Endothelial cell of umbilical vein (primary cell): ENCODE measurements around the gene PALM. TPM values are rescaled to one million over a fixed set of nuclear protein-coding genes. Genes with fewer than 3 reads are reported as not detected.

ENCODE experiments used
- BruUV-seq: library from RNA; stranded (reverse); fragments of 400-500 nt; replicated peaks from 2 replicates; lab custom pipeline; 2021; lab: Mats Ljungman, UMichigan
- CTCF ChIA-PET: fragments of 300-600, 350-600 bp; sonication (Branson Sonifier 250); formaldehyde crosslinking; loops from one replicate; lab custom pipeline; 2021; ENCODE audit warnings: antibody characterized with exemption, inconsistent platforms; lab: Charles Lee
- POLR2A ChIA-PET: fragments of 300-600, 350-600 bp; sonication (Branson Sonifier 250); formaldehyde crosslinking; loops from one replicate; lab custom pipeline; 2021; ENCODE audit warnings: antibody characterized with exemption, inconsistent platforms; lab: Charles Lee
- DNase-seq: peaks from one replicate; pipeline ENCODE4 v3.0.0-alpha.2; 2011; ENCODE audit warnings: low read depth, low spot score
- FAIRE-seq: peaks from 2 replicates; lab custom pipeline; 2011; peaks lifted over from hg19 to GRCh38; lab: Jason Lieb, UNC
- H2AFZ ChIP-seq: 2 replicates; pipeline ENCODE4 v1.6.0; 2012; ENCODE audit warnings: low read depth, low read length, control low read depth, inconsistent platforms
- H3K27ac ChIP-seq: 2 replicates; pipeline ENCODE4 v1.5.1; 2011; ENCODE audit warnings: low read depth, mild to moderate bottlenecking, control low read depth, low read length, moderate library complexity; ENCODE audit not compliant: insufficient read depth
- H3K27me3 ChIP-seq, 2 experiments: 2 replicates each; pipeline versions ENCODE4 v1.6.0 to v1.6.1; 2011; ENCODE audit warnings: low read length in 2 of 2, mixed read lengths in 1 of 2; ENCODE audit not compliant: control insufficient read depth in 2 of 2, insufficient read depth in 2 of 2
- H3K36me3 ChIP-seq, 2 experiments: 2 replicates in 1 of 2; 3 replicates in 1 of 2; pipeline ENCODE4 v1.5.1; 2011; ENCODE audit warnings: low read length in 2 of 2, mild to moderate bottlenecking in 1 of 2, moderate library complexity in 1 of 2; ENCODE audit not compliant: control insufficient read depth in 2 of 2, insufficient read depth in 2 of 2; ENCODE audit errors: extremely low read depth in 1 of 2
- H3K4me1 ChIP-seq: 3 replicates; pipeline ENCODE4 v1.5.1; 2011; ENCODE audit warnings: mild to moderate bottlenecking, low read length; ENCODE audit not compliant: control insufficient read depth, insufficient read depth; ENCODE audit errors: extremely low read depth
- H3K4me2 ChIP-seq: 2 replicates; pipeline ENCODE4 v1.6.1; 2011; ENCODE audit warnings: low read length, control low read depth, mixed read lengths; ENCODE audit not compliant: insufficient read depth
- H3K4me3 ChIP-seq, 3 experiments: fragments of 200-600 bp in 1 of 3; sonication (generic), shearing (Covaris generic) in 1 of 3; replicated peaks in 1 of 3; 2 replicates each; pipeline ENCODE4 v1.5.1; 2011 to 2016; ENCODE audit warnings: control low read depth in 3 of 3, low read length in 3 of 3, mild to moderate bottlenecking in 2 of 3, inconsistent platforms in 1 of 3, low read depth in 1 of 3, moderate library complexity in 1 of 3; ENCODE audit not compliant: insufficient read depth in 1 of 3
- H3K79me2 ChIP-seq: 2 replicates; pipeline ENCODE4 v1.6.0; 2012; ENCODE audit warnings: low read length, inconsistent platforms; ENCODE audit not compliant: control insufficient read depth, insufficient read depth
- H3K9ac ChIP-seq: replicated peaks from 2 replicates; pipeline ENCODE3; 2011; ENCODE audit warnings: low read length, control low read depth; ENCODE audit not compliant: insufficient read depth; ENCODE audit errors: extremely low read depth
- H3K9me1 ChIP-seq: replicated peaks from 3 replicates; pipeline ENCODE4 v1.6.0; 2011; ENCODE audit warnings: mild to moderate bottlenecking, low read length; ENCODE audit not compliant: control insufficient read depth, insufficient read depth; ENCODE audit errors: extremely low read depth
- H3K9me3 ChIP-seq: replicated peaks from 2 replicates; pipeline ENCODE4 v1.5.1; 2012; ENCODE audit warnings: low read length, inconsistent platforms; ENCODE audit not compliant: control insufficient read depth, insufficient read depth
- H4K20me1 ChIP-seq: replicated peaks from 2 replicates; pipeline ENCODE3; 2011; ENCODE audit warnings: mild to moderate bottlenecking, low read length; ENCODE audit not compliant: control insufficient read depth, insufficient read depth; ENCODE audit errors: extremely low read depth
- EZH2 ChIP-seq: IDR thresholded peaks from 2 replicates; pipeline ENCODE4 v1.6.1; 2012; ENCODE audit warnings: borderline replicate concordance, low read depth, mild to moderate bottlenecking, moderate library complexity, low read length, inconsistent platforms; ENCODE audit not compliant: severe bottlenecking
- FOS ChIP-seq: IDR thresholded peaks from 2 replicates; pipeline ENCODE4 v1.6.1; 2011; ENCODE audit warnings: mild to moderate bottlenecking, low read length, moderate library complexity, borderline replicate concordance; ENCODE audit not compliant: insufficient read depth
- GATA2 ChIP-seq: IDR thresholded peaks from 2 replicates; pipeline ENCODE4 v1.7.0; 2011; ENCODE audit warnings: low read depth, mild to moderate bottlenecking, moderate library complexity, mixed read lengths, low read length; ENCODE audit not compliant: insufficient read length, insufficient read depth
- JUN ChIP-seq: IDR thresholded peaks from 2 replicates; pipeline ENCODE4 v1.6.1; 2011; ENCODE audit warnings: borderline replicate concordance, low read depth; ENCODE audit not compliant: insufficient read length, insufficient read depth
- MYC ChIP-seq: IDR thresholded peaks from one replicate; pipeline ENCODE4 v1.6.1; 2011; ENCODE audit warnings: mild to moderate bottlenecking, low read depth, low read length
- POLR2A ChIP-seq: IDR thresholded peaks from 2 replicates; pipeline ENCODE4 v1.6.1; 2012; ENCODE audit warnings: low read depth, mild to moderate bottlenecking, control low read depth, low read length
- POLR2AphosphoS5 ChIP-seq: IDR thresholded peaks from 2 replicates; pipeline ENCODE4 v1.6.1; 2012; ENCODE audit warnings: low read depth, mild to moderate bottlenecking, control low read depth, low read length, moderate library complexity; ENCODE audit not compliant: insufficient read depth
- dilution Hi-C: fragments of 300-500 bp; cut with MboI; formaldehyde crosslinking; loops from one replicate; pipeline ENCODE4 v1.15.0; 2019; ENCODE audit warnings: low sequenced_read_pairs; ENCODE audit not compliant: extremely low pct_ligation_motif_present
- intact Hi-C: fragments of 100-400 bp; cut with micrococcal nuclease; formaldehyde crosslinking; loops from one replicate; pipeline ENCODE4 v1.10.0; 2022
- polyA plus RNA-seq, 4 experiments: library from polyadenylated mRNA; depleted of rRNA in 3 of 4; stranded (reverse) in 3 of 4; unstranded in 1 of 4; fragments of >200 nt; gene quantifications; 2 replicates each; pipeline versions ENCODE4 v1.2.1 to v1.2.3, GENCODE V29; 2011 to 2012; ENCODE audit warnings: missing spikeins in 1 of 4
- total RNA-seq: library from RNA; stranded (reverse); gene quantifications from 2 replicates; pipeline ENCODE4 v1.2.3, GENCODE V29; 2021
- TF ChIP-seq, protein P1 (sequence below): IDR thresholded peaks from 2 replicates; pipeline ENCODE4 v1.6.1; 2011; ENCODE audit not compliant: insufficient read depth, insufficient read length
- TF ChIP-seq, protein P2 (sequence below), 2 donors: IDR thresholded peaks; 1 replicate in 1 of 2; 2 replicates in 1 of 2; pipeline ENCODE4 v1.5.1; 2011; ENCODE audit warnings: low read length in 2 of 2, mild to moderate bottlenecking in 2 of 2, moderate library complexity in 2 of 2, control low read depth in 1 of 2, inconsistent platforms in 1 of 2, low read depth in 1 of 2; ENCODE audit not compliant: insufficient read depth in 1 of 2; ENCODE audit errors: extremely low read depth in 1 of 2

Gene PALM
- total and polyA plus RNA-seq, 2 donors (not counting 3 experiments of a cell fraction or from before 2014, with no cell fraction given) = 3.9 to 31.8 TPM

DNA sequence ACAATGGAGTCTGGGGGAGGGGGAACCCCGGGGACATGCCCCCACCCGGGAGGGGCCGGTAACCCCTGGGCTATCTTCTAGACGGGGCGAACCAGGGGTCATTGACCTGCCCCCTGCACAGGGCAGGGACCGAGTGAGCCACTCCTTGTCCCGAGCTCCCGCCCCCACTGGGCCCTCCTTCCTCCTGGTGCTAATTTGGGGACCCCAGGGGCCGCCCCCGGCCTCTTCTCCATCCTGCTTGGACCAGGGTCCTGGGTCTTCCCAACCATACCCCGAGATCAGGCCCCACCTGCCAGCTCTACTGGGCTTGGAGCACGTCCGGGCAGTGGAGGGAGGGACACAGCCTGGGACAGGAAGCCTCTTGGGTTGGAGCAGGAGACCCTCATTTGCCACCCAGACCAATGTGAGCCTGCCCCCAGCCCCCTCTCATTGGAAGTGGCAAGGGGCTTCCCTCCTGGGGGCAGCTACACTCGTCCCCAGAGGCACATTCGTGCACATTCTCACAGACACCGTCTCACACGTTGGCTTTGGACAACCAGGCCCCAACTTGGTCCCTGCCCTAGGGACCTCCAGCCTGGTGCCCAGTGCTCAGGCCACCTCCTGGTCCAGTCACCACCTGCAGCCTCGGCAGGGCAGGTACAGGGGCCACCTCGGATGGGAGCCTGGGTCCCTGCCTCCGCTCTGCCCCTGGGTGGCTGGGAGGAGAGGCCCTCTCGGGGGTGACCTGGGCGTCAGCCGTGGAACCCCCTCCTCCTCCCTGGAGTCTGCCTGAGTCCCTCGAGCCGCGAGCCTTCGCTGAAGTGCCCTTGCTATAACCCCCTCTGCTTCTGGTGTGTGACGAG is 38.9 kb downstream of the PALM start:
- no peak overlapping the region for H2AFZ ChIP-seq
- no peak overlapping the region for H3K27ac ChIP-seq
- H3K79me2 ChIP-seq = no peaks in the 10 kb centered on the region
- ChIA-PET POLR2A (no interaction called here), CTCF (no interaction called here)
- TF ChIP-seq, protein P1, sequence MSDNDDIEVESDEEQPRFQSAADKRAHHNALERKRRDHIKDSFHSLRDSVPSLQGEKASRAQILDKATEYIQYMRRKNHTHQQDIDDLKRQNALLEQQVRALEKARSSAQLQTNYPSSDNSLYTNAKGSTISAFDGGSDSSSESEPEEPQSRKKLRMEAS = no peak
- TF ChIP-seq EZH2 (no peak), POLR2A (no peak), MYC (no peak), JUN (no peak), POLR2AphosphoS5 (no peak), FOS (no peak), GATA2 (no peak)
- TF ChIP-seq, protein P2, sequence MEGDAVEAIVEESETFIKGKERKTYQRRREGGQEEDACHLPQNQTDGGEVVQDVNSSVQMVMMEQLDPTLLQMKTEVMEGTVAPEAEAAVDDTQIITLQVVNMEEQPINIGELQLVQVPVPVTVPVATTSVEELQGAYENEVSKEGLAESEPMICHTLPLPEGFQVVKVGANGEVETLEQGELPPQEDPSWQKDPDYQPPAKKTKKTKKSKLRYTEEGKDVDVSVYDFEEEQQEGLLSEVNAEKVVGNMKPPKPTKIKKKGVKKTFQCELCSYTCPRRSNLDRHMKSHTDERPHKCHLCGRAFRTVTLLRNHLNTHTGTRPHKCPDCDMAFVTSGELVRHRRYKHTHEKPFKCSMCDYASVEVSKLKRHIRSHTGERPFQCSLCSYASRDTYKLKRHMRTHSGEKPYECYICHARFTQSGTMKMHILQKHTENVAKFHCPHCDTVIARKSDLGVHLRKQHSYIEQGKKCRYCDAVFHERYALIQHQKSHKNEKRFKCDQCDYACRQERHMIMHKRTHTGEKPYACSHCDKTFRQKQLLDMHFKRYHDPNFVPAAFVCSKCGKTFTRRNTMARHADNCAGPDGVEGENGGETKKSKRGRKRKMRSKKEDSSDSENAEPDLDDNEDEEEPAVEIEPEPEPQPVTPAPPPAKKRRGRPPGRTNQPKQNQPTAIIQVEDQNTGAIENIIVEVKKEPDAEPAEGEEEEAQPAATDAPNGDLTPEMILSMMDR (IDR thresholded peaks at IDR 0.05; ENCODE audit: extremely low read depth in 1 of 2, insufficient read depth in 1 of 2, low read depth in 1 of 2, low read length in 2 of 2) = no peak
- no peak overlapping the region for H3K9ac ChIP-seq
- dilution Hi-C loops (no loop called here), intact Hi-C loops (no loop called here)
- no peak overlapping the region for H3K4me2 ChIP-seq
- TSS peak; percentile 45 for BruUV-seq
- no peak for FAIRE-seq
- H3K4me3 ChIP-seq = no peak overlapping the region
- no peaks in the 10 kb centered on the region for H3K9me1 ChIP-seq
- H3K36me3 ChIP-seq = no peaks in the 10 kb centered on the region
- H4K20me1 ChIP-seq = no peaks in the 10 kb centered on the region
- DNase-seq = no peak
- H3K4me1 ChIP-seq = no peaks in the 10 kb centered on the region
- H3K27me3 ChIP-seq = no peaks in the 10 kb centered on the region
- no peaks in the 10 kb centered on the region for H3K9me3 ChIP-seq
